ENCODE results near the gene MGST2.

GRCh38 chr4:139619644-139620043 lies 46.0 kb upstream of the MGST2 start:
- TF ChIP-seq POLR2A (IDR thresholded peaks at IDR 0.05) = no peak
- TF ChIP-seq, protein P1, sequence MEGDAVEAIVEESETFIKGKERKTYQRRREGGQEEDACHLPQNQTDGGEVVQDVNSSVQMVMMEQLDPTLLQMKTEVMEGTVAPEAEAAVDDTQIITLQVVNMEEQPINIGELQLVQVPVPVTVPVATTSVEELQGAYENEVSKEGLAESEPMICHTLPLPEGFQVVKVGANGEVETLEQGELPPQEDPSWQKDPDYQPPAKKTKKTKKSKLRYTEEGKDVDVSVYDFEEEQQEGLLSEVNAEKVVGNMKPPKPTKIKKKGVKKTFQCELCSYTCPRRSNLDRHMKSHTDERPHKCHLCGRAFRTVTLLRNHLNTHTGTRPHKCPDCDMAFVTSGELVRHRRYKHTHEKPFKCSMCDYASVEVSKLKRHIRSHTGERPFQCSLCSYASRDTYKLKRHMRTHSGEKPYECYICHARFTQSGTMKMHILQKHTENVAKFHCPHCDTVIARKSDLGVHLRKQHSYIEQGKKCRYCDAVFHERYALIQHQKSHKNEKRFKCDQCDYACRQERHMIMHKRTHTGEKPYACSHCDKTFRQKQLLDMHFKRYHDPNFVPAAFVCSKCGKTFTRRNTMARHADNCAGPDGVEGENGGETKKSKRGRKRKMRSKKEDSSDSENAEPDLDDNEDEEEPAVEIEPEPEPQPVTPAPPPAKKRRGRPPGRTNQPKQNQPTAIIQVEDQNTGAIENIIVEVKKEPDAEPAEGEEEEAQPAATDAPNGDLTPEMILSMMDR (IDR thresholded peaks at IDR 0.05) = peak in 4 of 7 experiments; percentile 32 to 43 (median 35)
- no peak for TF ChIP-seq EP300 (IDR thresholded peaks at IDR 0.05)

Measured in stomach (tissue), 4 donors.